ENCODE results near the gene GLI2.

The GLI2 gene

DNA sequence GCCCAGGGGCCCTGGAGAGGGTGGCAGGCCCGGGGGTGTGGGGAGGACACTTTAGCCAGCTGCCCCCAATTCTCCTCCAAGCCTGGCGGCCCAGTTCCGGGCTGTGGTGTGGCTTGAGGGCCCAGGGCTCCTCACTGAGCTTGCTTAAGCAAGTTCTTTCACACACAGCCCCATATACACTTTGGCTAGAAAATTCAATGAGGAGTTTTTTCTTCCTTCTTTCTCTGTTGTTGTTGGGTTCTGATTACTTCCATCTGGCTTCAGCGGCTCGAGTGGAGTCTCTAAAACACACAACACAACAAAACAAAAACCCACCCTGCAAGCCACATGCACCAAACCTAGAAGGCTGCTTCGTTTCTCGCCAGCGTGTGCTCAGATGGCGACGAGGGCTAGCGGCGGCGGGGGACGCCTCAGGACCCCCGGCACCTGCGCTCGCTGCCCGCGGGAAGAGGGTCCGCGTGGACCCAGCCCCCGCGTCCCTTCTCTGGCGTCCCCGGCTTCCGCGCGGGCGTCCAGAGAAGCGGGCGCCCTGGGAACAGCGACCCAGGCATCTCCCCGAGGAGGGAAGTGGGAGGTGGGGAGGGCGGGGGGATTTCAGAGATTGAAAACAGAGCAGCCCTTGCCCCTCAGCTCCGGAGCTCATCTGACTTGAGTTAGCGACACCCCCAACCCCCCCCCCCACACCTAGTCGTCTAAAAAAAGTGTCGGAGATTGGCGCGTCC, 577 bp upstream of the GLI2 start:
- no peak for DNase-seq (ENCODE audit: low spot score in 2 of 2)
- no peak for ATAC-seq (replicated peaks; ENCODE audit: extremely low read depth, poor library complexity, severe bottlenecking)
- Mint-ChIP-seq H3K4me1 (no peaks in the 10 kb centered on the region), H3K27me3 (peaks cover 69% of the 10 kb centered on the region), H3K9me3 (no peaks in the 10 kb centered on the region), H3K36me3 (ENCODE audit: insufficient read depth) (no peaks in the 10 kb centered on the region), H3K4me3 (no peak overlapping the region), H3K27ac (ENCODE audit: low read depth) (no peak overlapping the region)

GRCh38 chr2:120736202-120736623, 545 bp downstream of the GLI2 start:
- H3K36me3 Mint-ChIP-seq (ENCODE audit: insufficient read depth) = no peaks in the 10 kb centered on the region
- H3K27ac Mint-ChIP-seq (ENCODE audit: low read depth) = no peak overlapping the region
- peaks cover 80% of the 10 kb centered on the region for H3K27me3 Mint-ChIP-seq
- H3K4me1 Mint-ChIP-seq = no peaks in the 10 kb centered on the region
- no peak for DNase-seq (ENCODE audit: low spot score in 2 of 2)
- H3K9me3 Mint-ChIP-seq = no peaks in the 10 kb centered on the region
- no peak overlapping the region for H3K4me3 Mint-ChIP-seq
- ATAC-seq (replicated peaks; ENCODE audit: extremely low read depth, poor library complexity, severe bottlenecking) = no peak

GRCh38 chr2:120736624-120737339, 1.1 kb downstream of the GLI2 start:
- Mint-ChIP-seq H3K9me3 (no peaks in the 10 kb centered on the region), H3K36me3 (ENCODE audit: insufficient read depth) (no peaks in the 10 kb centered on the region), H3K4me1 (no peaks in the 10 kb centered on the region), H3K4me3 (no peak overlapping the region), H3K27me3 (peaks cover 86% of the 10 kb centered on the region), H3K27ac (ENCODE audit: low read depth) (no peak overlapping the region)
- ATAC-seq (replicated peaks; ENCODE audit: extremely low read depth, poor library complexity, severe bottlenecking) (no peak), DNase-seq (ENCODE audit: low spot score in 2 of 2) (no peak)

GRCh38 chr2:120737340-120738101, 1.9 kb downstream of the GLI2 start:
- ATAC-seq (replicated peaks; ENCODE audit: extremely low read depth, poor library complexity, severe bottlenecking) (no peak), DNase-seq (ENCODE audit: low spot score in 2 of 2) (no peak)
- no peak overlapping the region for H3K27ac Mint-ChIP-seq (ENCODE audit: low read depth)
- no peaks in the 10 kb centered on the region for H3K4me1 Mint-ChIP-seq
- peaks cover 87% of the 10 kb centered on the region for H3K27me3 Mint-ChIP-seq
- no peaks in the 10 kb centered on the region for H3K36me3 Mint-ChIP-seq (ENCODE audit: insufficient read depth)
- H3K9me3 Mint-ChIP-seq = no peaks in the 10 kb centered on the region
- no peak overlapping the region for H3K4me3 Mint-ChIP-seq

- H3K27ac Mint-ChIP-seq (ENCODE audit: low read depth) = no peak overlapping the region
- DNase-seq (ENCODE audit: low spot score in 2 of 2) (no peak), ATAC-seq (replicated peaks; ENCODE audit: extremely low read depth, poor library complexity, severe bottlenecking) (no peak)
- no peaks in the 10 kb centered on the region for H3K9me3 Mint-ChIP-seq
- H3K36me3 Mint-ChIP-seq (ENCODE audit: insufficient read depth) = no peaks in the 10 kb centered on the region
- H3K4me1 Mint-ChIP-seq = no peaks in the 10 kb centered on the region
- H3K4me3 Mint-ChIP-seq = no peak overlapping the region
- H3K27me3 Mint-ChIP-seq = peaks cover 87% of the 10 kb centered on the region
Observed at GRCh38 chr2:120738117-120738516, 2.4 kb downstream of the GLI2 start.

DNA sequence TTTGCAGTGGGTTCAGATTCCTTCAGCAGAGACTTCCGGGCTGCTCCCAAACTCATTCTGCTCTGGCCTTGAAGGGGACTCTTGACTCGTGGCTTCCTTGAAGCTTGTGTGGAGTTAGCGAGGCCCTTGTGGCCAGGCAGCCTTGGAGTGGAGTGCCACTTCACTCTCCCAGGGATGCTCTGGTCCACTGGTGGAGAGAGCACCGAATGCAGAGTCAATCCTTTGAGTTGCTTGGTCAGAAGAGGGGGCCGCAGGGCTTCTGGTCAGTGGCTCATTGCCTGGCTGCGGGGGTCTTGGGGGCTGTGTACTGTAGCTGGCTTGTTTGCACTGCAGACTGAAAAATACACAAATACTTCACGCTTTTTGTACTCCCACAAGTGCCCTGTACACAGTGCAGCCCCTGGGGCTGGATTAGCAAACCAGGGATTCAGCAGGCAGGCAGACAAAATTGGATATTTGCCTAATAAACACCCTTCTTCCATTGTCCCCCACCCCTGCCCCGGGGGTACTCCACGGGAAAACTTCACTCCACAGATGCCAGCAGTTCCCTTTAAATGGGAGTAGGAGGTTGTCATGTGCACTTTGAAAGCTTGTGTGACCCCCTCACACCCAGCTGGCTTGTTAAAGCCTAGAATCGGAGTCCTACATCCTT, 3.2 kb downstream of the GLI2 start:
- Mint-ChIP-seq H3K27me3 (peaks cover 87% of the 10 kb centered on the region), H3K9me3 (no peaks in the 10 kb centered on the region), H3K36me3 (ENCODE audit: insufficient read depth) (no peaks in the 10 kb centered on the region), H3K4me1 (no peaks in the 10 kb centered on the region), H3K4me3 (no peak overlapping the region), H3K27ac (ENCODE audit: low read depth) (no peak overlapping the region)
- ATAC-seq (replicated peaks; ENCODE audit: extremely low read depth, poor library complexity, severe bottlenecking) (no peak), DNase-seq (ENCODE audit: low spot score in 2 of 2) (no peak)

DNA sequence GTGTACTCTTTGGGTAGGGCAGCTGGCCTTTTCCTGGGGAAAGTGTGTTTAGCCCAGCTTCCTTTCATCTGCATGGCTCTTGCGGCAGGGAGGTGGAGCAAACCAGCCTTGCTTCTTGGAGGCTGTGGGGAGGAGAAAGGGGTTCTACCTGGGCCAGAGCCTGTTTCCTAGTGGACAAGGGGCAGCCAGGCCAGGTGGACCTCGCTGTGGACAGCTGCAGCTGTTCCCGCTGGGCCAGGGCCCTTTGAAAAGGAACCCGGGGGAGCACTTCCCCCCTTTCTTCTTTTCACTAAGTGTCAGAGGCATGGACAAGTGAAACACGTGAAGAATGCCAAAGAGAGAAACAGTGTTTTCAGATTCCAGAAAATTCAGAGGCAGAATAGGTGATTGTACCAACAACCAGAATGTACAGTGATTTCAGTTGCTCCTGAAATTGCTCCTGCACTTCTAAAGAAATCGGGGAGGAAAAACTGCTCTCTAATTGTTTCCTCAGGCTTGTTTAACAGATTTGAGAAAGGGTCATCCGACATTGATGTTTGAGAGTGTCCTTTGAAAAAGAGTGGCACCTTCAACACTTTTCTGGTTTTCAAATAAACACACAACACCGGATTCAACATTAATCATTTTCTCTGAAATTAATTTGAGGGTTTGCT, 3.9 kb downstream of the GLI2 start:
- H3K9me3 Mint-ChIP-seq = no peaks in the 10 kb centered on the region
- H3K27ac Mint-ChIP-seq (ENCODE audit: low read depth) = no peak overlapping the region
- ATAC-seq (replicated peaks; ENCODE audit: extremely low read depth, poor library complexity, severe bottlenecking) (no peak), DNase-seq (ENCODE audit: low spot score in 2 of 2) (no peak)
- H3K4me3 Mint-ChIP-seq = no peak overlapping the region
- no peaks in the 10 kb centered on the region for H3K36me3 Mint-ChIP-seq (ENCODE audit: insufficient read depth)
- no peaks in the 10 kb centered on the region for H3K4me1 Mint-ChIP-seq
- H3K27me3 Mint-ChIP-seq = peaks cover 87% of the 10 kb centered on the region

DNA sequence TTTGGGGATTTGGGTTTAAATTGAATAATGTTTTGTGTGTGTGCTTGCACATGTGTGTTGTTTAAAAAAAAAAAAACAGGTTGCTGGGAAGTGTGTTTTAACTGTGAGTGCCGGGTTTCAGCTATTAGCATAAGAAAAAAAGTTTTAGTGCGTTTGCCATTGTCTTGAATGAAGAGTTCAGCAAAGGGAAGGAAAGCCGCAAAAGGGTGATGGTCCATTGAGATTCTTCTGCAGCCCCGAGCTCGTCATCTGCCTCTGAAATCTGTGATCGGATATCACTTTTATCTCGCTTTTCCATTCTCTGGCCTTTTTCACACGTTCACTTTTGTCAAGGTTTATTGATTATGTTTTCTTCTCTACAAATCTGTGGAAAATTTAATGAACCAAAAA, 4.7 kb downstream of the GLI2 start:
- Mint-ChIP-seq H3K4me3 (no peak overlapping the region), H3K36me3 (ENCODE audit: insufficient read depth) (no peaks in the 10 kb centered on the region), H3K4me1 (no peaks in the 10 kb centered on the region), H3K27ac (ENCODE audit: low read depth) (no peak overlapping the region), H3K27me3 (peaks cover 88% of the 10 kb centered on the region), H3K9me3 (no peaks in the 10 kb centered on the region)
- no peak for DNase-seq (ENCODE audit: low spot score in 2 of 2)
- no peak for ATAC-seq (replicated peaks; ENCODE audit: extremely low read depth, poor library complexity, severe bottlenecking)

- H3K9me3 Mint-ChIP-seq = no peaks in the 10 kb centered on the region
- no peaks in the 10 kb centered on the region for H3K4me1 Mint-ChIP-seq
- H3K4me3 Mint-ChIP-seq = no peak overlapping the region
- H3K27me3 Mint-ChIP-seq = peaks cover 88% of the 10 kb centered on the region
- no peak overlapping the region for H3K27ac Mint-ChIP-seq (ENCODE audit: low read depth)
- ATAC-seq (replicated peaks; ENCODE audit: extremely low read depth, poor library complexity, severe bottlenecking) = no peak
- H3K36me3 Mint-ChIP-seq (ENCODE audit: insufficient read depth) = no peaks in the 10 kb centered on the region
- DNase-seq (ENCODE audit: low spot score in 2 of 2) = no peak
Observed at GRCh38 chr2:120740765-120741524, 5.3 kb downstream of the GLI2 start.

DNA sequence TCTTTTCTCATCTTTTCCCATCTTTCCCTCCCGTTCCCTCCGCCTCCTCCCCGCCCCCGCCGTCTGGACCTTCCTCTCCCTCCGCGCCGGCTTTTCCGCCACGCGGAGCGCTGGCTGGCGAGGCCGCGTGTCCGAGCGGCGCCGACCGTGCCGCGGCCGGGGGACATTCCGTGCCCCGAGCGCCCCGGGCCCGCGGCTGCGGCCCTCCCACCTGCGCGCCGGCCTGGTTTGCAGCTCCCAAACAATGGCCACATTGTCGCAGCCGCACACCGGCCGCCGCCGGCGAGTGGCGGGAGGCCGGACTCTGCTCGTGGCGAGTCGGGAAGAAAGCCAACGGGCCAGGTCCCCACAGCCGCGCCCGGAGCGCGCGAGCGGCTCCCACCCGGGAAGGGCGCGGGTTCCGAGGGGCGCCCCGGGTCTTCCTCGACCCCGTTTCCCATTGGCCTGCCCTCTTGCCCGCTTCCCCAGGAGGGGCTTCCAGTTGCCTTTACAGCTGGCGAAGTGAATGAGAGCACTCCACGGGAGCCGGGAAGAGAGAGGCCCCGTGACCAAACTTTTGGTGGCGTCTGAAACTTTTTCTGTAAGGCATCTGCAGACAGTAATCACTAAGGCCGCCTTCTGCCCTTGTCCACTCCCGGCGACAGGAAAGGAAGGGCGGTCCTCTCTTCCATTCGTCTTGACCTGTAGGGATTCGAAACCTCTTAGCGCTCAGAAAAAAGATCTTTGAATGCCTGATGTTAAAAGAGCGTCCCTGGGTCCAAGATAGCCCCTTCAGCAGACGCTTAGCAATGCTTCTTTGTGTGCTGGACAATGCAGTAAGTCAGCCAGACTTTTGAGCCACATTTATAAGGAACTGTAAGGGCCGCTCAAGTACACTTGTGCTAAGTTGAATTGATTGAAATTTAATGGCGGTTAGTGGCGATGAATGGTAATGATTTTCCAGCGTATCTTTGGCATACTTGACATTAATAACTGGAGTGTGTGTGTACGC, 6.2 kb downstream of the GLI2 start:
- H3K4me3 Mint-ChIP-seq = no peak overlapping the region
- DNase-seq (ENCODE audit: low spot score in 2 of 2) (no peak), ATAC-seq (replicated peaks; ENCODE audit: extremely low read depth, poor library complexity, severe bottlenecking) (no peak)
- H3K9me3 Mint-ChIP-seq = no peaks in the 10 kb centered on the region
- H3K4me1 Mint-ChIP-seq = no peaks in the 10 kb centered on the region
- no peaks in the 10 kb centered on the region for H3K36me3 Mint-ChIP-seq (ENCODE audit: insufficient read depth)
- no peak overlapping the region for H3K27ac Mint-ChIP-seq (ENCODE audit: low read depth)
- peaks cover 93% of the 10 kb centered on the region for H3K27me3 Mint-ChIP-seq

DNA sequence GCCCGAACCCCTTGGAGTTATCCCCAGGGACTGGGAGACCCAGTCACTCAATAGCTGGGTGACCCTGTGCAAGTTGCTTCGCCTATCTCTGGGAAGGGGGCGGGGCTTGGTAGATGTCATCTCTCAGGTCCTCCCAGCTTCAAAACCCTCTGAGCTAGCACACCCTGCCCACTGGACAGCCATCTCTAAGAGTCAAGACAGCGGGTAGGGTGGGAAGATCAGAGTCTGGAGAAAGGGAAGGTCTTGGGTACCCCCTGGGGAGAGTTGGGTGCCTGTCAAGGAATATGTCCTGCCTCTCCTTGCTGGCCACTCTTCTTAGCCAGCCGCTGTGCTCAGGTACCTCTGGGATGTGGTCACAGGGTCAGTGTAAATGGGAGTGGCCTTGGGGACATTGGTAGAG, 8.0 kb downstream of the GLI2 start:
- DNase-seq (ENCODE audit: low spot score in 2 of 2) (no peak), ATAC-seq (replicated peaks; ENCODE audit: extremely low read depth, poor library complexity, severe bottlenecking) (no peak)
- Mint-ChIP-seq H3K27me3 (peaks cover 77% of the 10 kb centered on the region), H3K36me3 (ENCODE audit: insufficient read depth) (no peaks in the 10 kb centered on the region), H3K4me1 (no peaks in the 10 kb centered on the region), H3K4me3 (no peak overlapping the region), H3K9me3 (no peaks in the 10 kb centered on the region), H3K27ac (ENCODE audit: low read depth) (no peak overlapping the region)

Data from central memory CD8-positive, alpha-beta T cell (primary cell).